IMR-90 (cell line): ENCODE data around the gene PIGC. TPM values are rescaled to one million over a fixed set of nuclear protein-coding genes. Genes with fewer than 3 reads are reported as not detected.

Experiments used
- ATAC-seq: fragments of 200-7000 bp; cut with Tn5 transposase; 2 replicates; pipeline ENCODE4 v1.9.1; 2020; ENCODE audit warnings: low read depth, mild to moderate bottlenecking, moderate library complexity
- BruUV-seq: library from RNA; stranded (reverse); fragments of 400-500 nt; replicated peaks from 2 replicates; lab custom pipeline; 2021; lab: Mats Ljungman, UMichigan
- CTCF ChIA-PET: fragments of 300-600 bp; formaldehyde crosslinking; extraction: SDS; loops from one replicate; lab custom pipeline; 2021; ENCODE audit warnings: antibody characterized with exemption; lab: Yijun Ruan, JAX
- POLR2A ChIA-PET: fragments of 300-600 bp; sonication (Branson Sonifier 250); formaldehyde crosslinking; loops from one replicate; lab custom pipeline; 2022; ENCODE audit warnings: antibody characterized with exemption; ENCODE audit not compliant: unreplicated experiment; lab: Charles Lee
- DNase-seq: peaks from one replicate; pipeline ENCODE4 v3.0.0; 2013
- H2AFZ ChIP-seq: replicated peaks from 2 replicates; pipeline ENCODE3; 2013; ENCODE audit warnings: low read length, mild to moderate bottlenecking; ENCODE audit not compliant: poor library complexity
- H2AK5ac ChIP-seq: 2 replicates; pipeline ENCODE4 v1.6.1; 2013; ENCODE audit warnings: low read depth, low read length, inconsistent platforms
- H2AK9ac ChIP-seq: replicated peaks from 2 replicates; pipeline ENCODE3; 2013; ENCODE audit warnings: mild to moderate bottlenecking, low read depth, low read length, moderate library complexity; ENCODE audit not compliant: poor library complexity
- H2BK120ac ChIP-seq: 2 replicates; pipeline ENCODE4 v1.6.1; 2013; ENCODE audit warnings: low read depth, low read length, inconsistent platforms
- H2BK15ac ChIP-seq: 3 replicates; pipeline ENCODE4 v1.6.1; 2013; ENCODE audit warnings: low read depth, low read length, inconsistent platforms
- H2BK20ac ChIP-seq: 2 replicates; pipeline ENCODE4 v1.6.1; 2013; ENCODE audit warnings: low read depth, mild to moderate bottlenecking, inconsistent platforms, low read length, moderate library complexity
- H2BK5ac ChIP-seq: 2 replicates; pipeline ENCODE4 v1.6.1; 2013; ENCODE audit warnings: mild to moderate bottlenecking, low read depth, low read length, inconsistent platforms; ENCODE audit not compliant: poor library complexity, severe bottlenecking
- H3K14ac ChIP-seq: replicated peaks from 2 replicates; pipeline ENCODE4 v1.6.1; 2013; ENCODE audit warnings: low read depth, low read length, inconsistent platforms
- H3K18ac ChIP-seq: 2 replicates; pipeline ENCODE4 v1.6.1; 2013; ENCODE audit warnings: low read depth, low read length, control low read depth
- H3K23ac ChIP-seq: 2 replicates; pipeline ENCODE4 v1.6.1; 2013; ENCODE audit warnings: low read depth, low read length, inconsistent platforms
- H3K27ac ChIP-seq: 2 replicates; pipeline ENCODE4 v1.5.1; 2013; ENCODE audit warnings: mild to moderate bottlenecking, control low read depth, low read length; ENCODE audit not compliant: insufficient read depth
- H3K27me3 ChIP-seq: 2 replicates; pipeline ENCODE4 v1.6.1; 2013; ENCODE audit warnings: low read length; ENCODE audit not compliant: control insufficient read depth, insufficient read depth
- H3K36me3 ChIP-seq: 2 replicates; pipeline ENCODE4 v1.6.1; 2013; ENCODE audit warnings: low read length, mixed read lengths; ENCODE audit not compliant: control insufficient read depth, insufficient read depth
- H3K4ac ChIP-seq: 2 replicates; pipeline ENCODE4 v1.6.1; 2013; ENCODE audit warnings: low read depth, low read length, inconsistent platforms
- H3K4me1 ChIP-seq: 2 replicates; pipeline ENCODE4 v1.6.1; 2013; ENCODE audit warnings: low read length, mixed read lengths; ENCODE audit not compliant: control insufficient read depth, insufficient read depth
- H3K4me2 ChIP-seq: 2 replicates; pipeline ENCODE4 v1.6.1; 2013; ENCODE audit warnings: low read depth, mild to moderate bottlenecking, control low read depth, low read length, moderate library complexity
- H3K4me3 ChIP-seq: 2 replicates; pipeline ENCODE4 v1.5.1; 2013; ENCODE audit warnings: low read depth, mild to moderate bottlenecking, control low read depth, low read length, moderate library complexity; ENCODE audit not compliant: insufficient read depth
- H3K56ac ChIP-seq: 2 replicates; pipeline ENCODE4 v1.6.1; 2013; ENCODE audit warnings: low read length, inconsistent platforms; ENCODE audit not compliant: insufficient read depth; ENCODE audit errors: extremely low read depth
- H3K79me1 ChIP-seq, 2 experiments: 2 replicates each; pipeline ENCODE4 v1.6.1; 2013; ENCODE audit warnings: low read length in 2 of 2, inconsistent platforms in 1 of 2, low read depth in 1 of 2
- H3K9ac ChIP-seq: 2 replicates; pipeline ENCODE4 v1.6.1; 2013; ENCODE audit warnings: low read depth, low read length, control low read depth
- H3K9me1 ChIP-seq: 2 replicates; pipeline ENCODE4 v1.6.1; 2013; ENCODE audit warnings: low read length, inconsistent platforms; ENCODE audit not compliant: insufficient read depth
- H3K9me3 ChIP-seq: 2 replicates; pipeline ENCODE4 v1.6.1; 2013; ENCODE audit warnings: low read length; ENCODE audit not compliant: control insufficient read depth, insufficient read depth
- H4K20me1 ChIP-seq: 2 replicates; pipeline ENCODE4 v1.6.1; 2013; ENCODE audit warnings: low read length, inconsistent platforms; ENCODE audit not compliant: insufficient read depth
- H4K5ac ChIP-seq: 2 replicates; pipeline ENCODE4 v1.6.1; 2013; ENCODE audit warnings: mild to moderate bottlenecking, low read depth, low read length, control low read depth
- H4K8ac ChIP-seq, 2 experiments: 2 replicates each; pipeline ENCODE4 v1.6.1; 2013; ENCODE audit warnings: low read depth in 2 of 2, low read length in 2 of 2, control low read depth in 1 of 2, inconsistent platforms in 1 of 2
- H4K91ac ChIP-seq: 2 replicates; pipeline ENCODE4 v1.6.1; 2013; ENCODE audit warnings: low read depth, low read length, inconsistent platforms; ENCODE audit not compliant: insufficient read depth
- MXI1 ChIP-seq: IDR thresholded peaks from 2 replicates; pipeline ENCODE4 v1.6.1; 2012; ENCODE audit warnings: low read depth, mild to moderate bottlenecking, low read length, moderate library complexity, borderline replicate concordance
- RAD21 ChIP-seq: IDR thresholded peaks from 2 replicates; pipeline ENCODE4 v1.6.1; 2012; ENCODE audit warnings: low read length, improper control_type of control experiment
- RFX5 ChIP-seq: IDR thresholded peaks from 2 replicates; pipeline ENCODE4 v1.8.0; 2012; ENCODE audit warnings: low read depth, mild to moderate bottlenecking, low read length, moderate library complexity
- SMC3 ChIP-seq: fragments of 150-350 bp; IDR thresholded peaks from 2 replicates; pipeline ENCODE4 v1.6.1; 2016; ENCODE audit warnings: low read depth, mild to moderate bottlenecking, antibody characterized with exemption, low read length, moderate library complexity
- WGBS, 2 experiments: methylation state at CpG; one replicate each; pipeline versions ENCODE4 v1.1.5 to v1.1.7; 2013; ENCODE audit warnings: missing lambda C conversion rate in 2 of 2; ENCODE audit not compliant: insufficient read length in 1 of 2; ENCODE audit errors: extremely low coverage in 2 of 2; 5-methylcytosine and 5-hydroxymethylcytosine counted together
- dilution Hi-C: fragments of 300-500 bp; cut with HindIII; formaldehyde crosslinking; loops from one replicate; pipeline ENCODE4 v1.14.3; 2018; ENCODE audit warnings: low sequenced_read_pairs; ENCODE audit not compliant: unreplicated experiment
- in situ Hi-C: fragments of 300-500 bp; cut with MboI; formaldehyde crosslinking; loops from 3 replicates; pipeline ENCODE4 v1.14.3; 2019; ENCODE audit warnings: low sequenced_read_pairs, inconsistent platforms, mixed read lengths
- intact Hi-C: fragments of 100-400 bp; cut with micrococcal nuclease; formaldehyde crosslinking; loops from 2 replicates; pipeline ENCODE4 v1.10.0; 2022
- polyA plus RNA-seq, 3 experiments: library from polyadenylated mRNA; depleted of rRNA; stranded (reverse); fragments of >200 nt; gene quantifications; 2 replicates each; pipeline ENCODE4 v1.2.3, GENCODE V29; 2012; ENCODE audit warnings: low replicate concordance in 1 of 3
- total RNA-seq: library from RNA; depleted of rRNA; stranded (reverse); fragments of >200 nt; gene quantifications from 2 replicates; pipeline ENCODE4 v1.2.3, GENCODE V29; 2012

The PIGC gene
- total and polyA plus RNA-seq, 2 of the 4 experiments (the other 2 are of a cell fraction): 14.9 to 15.8 TPM

- DNase-seq (no peak), ATAC-seq (no peak)
- Histone ChIP-seq H3K18ac (no peak overlapping the region), H3K4me2 (no peak overlapping the region), H4K5ac (no peak overlapping the region), H3K14ac (no peak overlapping the region), H3K9me3 (no peaks in the 10 kb centered on the region), H2AK5ac (no peak overlapping the region), H3K4me3 (no peak overlapping the region), H3K27ac (no peak overlapping the region), H3K9me1 (no peaks in the 10 kb centered on the region), H3K56ac (no peak overlapping the region), H3K4ac (no peak overlapping the region), H3K23ac (no peak overlapping the region), H2AK9ac (no peak overlapping the region), H3K36me3 (no peaks in the 10 kb centered on the region), H3K79me1 (no peaks in the 10 kb centered on the region), H2BK120ac (no peak overlapping the region), H2BK15ac (no peak overlapping the region), H4K20me1 (no peaks in the 10 kb centered on the region), H2BK20ac (no peak overlapping the region), H2AFZ (no peak overlapping the region), H3K27me3 (peaks cover 42% of the 10 kb centered on the region), H3K4me1 (no peaks in the 10 kb centered on the region), H4K8ac (no peak overlapping the region), H4K91ac (no peak overlapping the region), H2BK5ac (no peak overlapping the region), H3K9ac (no peak overlapping the region)
- in situ Hi-C loops (no loop called here), intact Hi-C loops (no loop called here), dilution Hi-C loops (no loop called here)
- POLR2A ChIA-PET: no interaction called here
- no TSS peak for BruUV-seq
- TF ChIP-seq MXI1: no peak
- TF ChIP-seq RFX5: no peak
- no peak for TF ChIP-seq RAD21
- no peak for TF ChIP-seq SMC3
- CTCF ChIA-PET: interaction anchor here (0.8 kb wide), 1 partner anchor 35 kb away, joined by 3 read pairs; no protein-coding TSS in a partner anchor
- 69% methylated on average over 2 of the region's 4 CpGs; no CpG with 5 or more reads in 1 of the 2 experiments for WGBS, 2 experiments
These were observed 43.7 kb upstream of the PIGC start for GRCh38 chr1:172487550-172487949.
